ENCODE measurements around the gene ZNF470. TPM values are rescaled to one million over a fixed set of nuclear protein-coding genes. Genes with fewer than 3 reads are reported as not detected.
A peak's percentile ranks its signal among the peaks of the same experiment; 100 is the strongest.

ZNF470 gene
- total RNA-seq, 1 donor from 2014 or later = 6.5 TPM

DNA sequence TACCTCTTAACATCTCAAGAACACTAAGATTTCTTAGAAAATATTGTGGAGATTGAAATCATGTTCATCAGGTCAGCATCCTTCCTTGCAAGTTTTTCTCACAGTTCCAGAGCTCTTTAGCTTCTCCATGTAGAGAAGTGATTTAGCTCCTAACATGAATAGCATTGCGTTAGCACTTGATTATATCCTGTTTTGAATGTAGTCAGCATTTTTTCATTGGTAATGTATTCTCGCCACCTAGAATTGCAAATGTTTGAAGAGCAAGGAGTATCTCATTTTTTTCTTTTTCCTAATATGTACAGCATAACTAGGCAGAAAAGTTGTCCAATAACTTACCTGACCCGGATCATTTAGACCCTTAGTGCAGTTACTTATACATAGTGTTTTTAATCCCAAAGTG lies 6.6 kb downstream of the ZNF470 start:
- no peak overlapping the region for H3K27ac Mint-ChIP-seq
- H3K27me3 Mint-ChIP-seq = no peaks in the 10 kb centered on the region
- H3K4me1 Mint-ChIP-seq (ENCODE audit: unreplicated experiment) = no peaks in the 10 kb centered on the region
- TF ChIP-seq, protein P1, sequence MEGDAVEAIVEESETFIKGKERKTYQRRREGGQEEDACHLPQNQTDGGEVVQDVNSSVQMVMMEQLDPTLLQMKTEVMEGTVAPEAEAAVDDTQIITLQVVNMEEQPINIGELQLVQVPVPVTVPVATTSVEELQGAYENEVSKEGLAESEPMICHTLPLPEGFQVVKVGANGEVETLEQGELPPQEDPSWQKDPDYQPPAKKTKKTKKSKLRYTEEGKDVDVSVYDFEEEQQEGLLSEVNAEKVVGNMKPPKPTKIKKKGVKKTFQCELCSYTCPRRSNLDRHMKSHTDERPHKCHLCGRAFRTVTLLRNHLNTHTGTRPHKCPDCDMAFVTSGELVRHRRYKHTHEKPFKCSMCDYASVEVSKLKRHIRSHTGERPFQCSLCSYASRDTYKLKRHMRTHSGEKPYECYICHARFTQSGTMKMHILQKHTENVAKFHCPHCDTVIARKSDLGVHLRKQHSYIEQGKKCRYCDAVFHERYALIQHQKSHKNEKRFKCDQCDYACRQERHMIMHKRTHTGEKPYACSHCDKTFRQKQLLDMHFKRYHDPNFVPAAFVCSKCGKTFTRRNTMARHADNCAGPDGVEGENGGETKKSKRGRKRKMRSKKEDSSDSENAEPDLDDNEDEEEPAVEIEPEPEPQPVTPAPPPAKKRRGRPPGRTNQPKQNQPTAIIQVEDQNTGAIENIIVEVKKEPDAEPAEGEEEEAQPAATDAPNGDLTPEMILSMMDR (conservative IDR thresholded peaks at IDR 0.05) = no peak
- H3K4me3 Mint-ChIP-seq = no peak overlapping the region
- H3K36me3 Mint-ChIP-seq = peaks cover 80% of the 10 kb centered on the region
- DNase-seq (ENCODE audit: extremely low spot score, unreplicated experiment) = no peak
- peaks cover 11% of the 10 kb centered on the region for H3K9me3 Mint-ChIP-seq

DNA sequence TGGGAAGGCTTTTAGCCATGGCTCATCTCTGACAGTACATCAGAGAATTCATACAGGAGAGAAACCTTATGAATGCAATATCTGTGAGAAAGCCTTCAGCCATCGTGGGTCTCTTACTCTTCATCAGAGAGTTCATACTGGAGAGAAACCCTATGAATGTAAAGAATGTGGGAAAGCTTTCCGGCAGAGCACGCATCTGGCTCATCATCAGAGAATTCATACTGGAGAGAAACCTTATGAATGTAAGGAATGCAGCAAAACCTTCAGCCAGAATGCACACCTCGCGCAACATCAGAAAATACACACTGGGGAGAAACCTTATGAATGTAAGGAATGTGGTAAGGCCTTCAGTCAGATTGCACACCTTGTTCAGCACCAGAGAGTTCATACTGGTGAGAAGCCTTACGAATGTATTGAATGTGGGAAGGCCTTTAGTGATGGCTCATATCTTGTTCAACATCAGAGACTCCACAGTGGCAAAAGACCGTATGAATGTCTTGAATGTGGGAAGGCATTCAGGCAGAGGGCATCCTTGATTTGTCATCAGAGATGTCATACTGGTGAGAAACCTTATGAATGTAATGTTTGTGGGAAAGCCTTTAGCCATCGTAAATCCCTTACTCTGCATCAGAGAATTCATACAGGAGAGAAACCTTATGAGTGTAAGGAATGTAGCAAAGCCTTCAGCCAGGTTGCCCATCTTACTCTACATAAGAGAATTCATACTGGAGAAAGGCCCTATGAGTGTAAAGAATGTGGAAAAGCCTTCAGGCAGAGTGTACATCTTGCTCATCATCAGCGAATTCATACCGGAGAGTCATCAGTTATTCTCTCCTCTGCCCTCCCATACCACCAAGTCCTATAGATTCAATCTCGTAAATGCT lies 10.7 kb downstream of the ZNF470 start:
- TF ChIP-seq, protein P1 (conservative IDR thresholded peaks at IDR 0.05) = no peak
- H3K27me3 Mint-ChIP-seq = no peaks in the 10 kb centered on the region
- H3K4me1 Mint-ChIP-seq (ENCODE audit: unreplicated experiment) = no peaks in the 10 kb centered on the region
- no peak overlapping the region for H3K27ac Mint-ChIP-seq
- H3K36me3 Mint-ChIP-seq = peaks cover 57% of the 10 kb centered on the region
- H3K9me3 Mint-ChIP-seq = peaks cover 13% of the 10 kb centered on the region
- H3K4me3 Mint-ChIP-seq = no peak overlapping the region
- no peak for DNase-seq (ENCODE audit: extremely low spot score, unreplicated experiment)

DNA sequence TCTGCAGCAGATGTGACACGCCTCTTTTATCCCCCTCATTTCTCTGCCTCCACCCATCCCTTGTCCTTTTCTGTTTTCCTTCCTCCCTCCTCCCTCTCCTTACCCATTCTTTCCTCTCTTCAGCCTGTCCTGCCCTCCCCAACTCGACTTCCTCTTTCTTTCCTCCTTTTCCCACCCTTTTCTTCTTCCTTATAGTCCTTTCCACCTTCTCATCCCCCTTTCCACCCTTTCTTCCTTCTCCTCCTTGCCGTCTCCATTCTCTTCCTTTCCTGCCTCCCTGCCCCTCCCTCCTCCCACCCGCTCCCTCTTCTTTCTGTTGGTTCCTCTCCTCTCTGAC lies 27.1 kb downstream of the ZNF470 start:
- peak overlapping the region; percentile 94 for H3K4me3 Mint-ChIP-seq
- H3K4me1 Mint-ChIP-seq (ENCODE audit: unreplicated experiment) = peaks cover 8% of the 10 kb centered on the region
- peaks cover 11% of the 10 kb centered on the region for H3K9me3 Mint-ChIP-seq
- no peaks in the 10 kb centered on the region for H3K27me3 Mint-ChIP-seq
- no peak for DNase-seq (ENCODE audit: extremely low spot score, unreplicated experiment)
- TF ChIP-seq, protein P1 (conservative IDR thresholded peaks at IDR 0.05) = no peak
- no peak overlapping the region for H3K27ac Mint-ChIP-seq
- peaks cover 33% of the 10 kb centered on the region for H3K36me3 Mint-ChIP-seq

DNA sequence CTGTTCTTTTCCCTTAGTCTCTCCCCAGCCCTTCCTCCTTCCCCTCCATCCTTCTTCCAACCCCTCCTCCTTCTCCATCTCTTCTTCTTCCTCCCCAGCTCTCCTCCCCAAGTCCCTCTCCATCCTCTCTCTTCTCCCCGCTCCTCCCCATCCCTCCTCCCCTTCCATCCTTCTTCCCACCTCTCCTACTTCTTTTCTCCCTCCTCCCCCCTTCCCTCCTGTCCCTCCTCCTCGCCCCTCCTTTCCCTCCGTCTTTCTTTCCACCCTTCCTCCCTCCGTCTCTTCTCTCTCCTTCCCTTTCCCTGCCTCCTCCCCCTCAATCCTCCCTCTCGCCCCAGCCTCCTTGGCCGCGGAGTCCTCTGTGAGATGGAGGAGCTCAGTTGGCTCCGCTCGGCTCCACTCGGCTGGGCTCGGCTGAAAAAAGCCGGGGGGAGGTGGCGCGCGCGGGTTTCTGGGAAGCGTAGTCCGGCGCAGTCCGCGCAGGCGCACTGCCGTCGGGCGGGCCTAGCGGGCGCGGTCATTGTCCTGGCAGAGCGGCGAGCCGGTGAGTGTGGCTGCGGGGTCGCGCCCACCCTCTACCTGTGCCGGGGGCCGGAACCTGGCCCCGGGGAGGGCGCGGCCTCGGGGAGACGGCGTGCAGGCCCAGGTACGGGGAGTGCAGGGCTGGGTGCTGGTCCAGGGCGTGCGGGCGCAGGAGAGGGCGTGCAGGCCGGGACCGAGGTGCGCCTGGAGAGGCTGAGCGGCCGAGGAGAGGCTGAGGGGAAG lies 27.7 kb downstream of the ZNF470 start, which contains the start of gene ZNF71:
TSS of gene ZNF71 (plus strand) at position 520 of the 765 bp plus-strand sequence. CDS start 6,257 bp downstream, outside the sequence.
- Mint-ChIP-seq H3K4me1 (ENCODE audit: unreplicated experiment) (peaks cover 8% of the 10 kb centered on the region), H3K27me3 (no peaks in the 10 kb centered on the region), H3K36me3 (peaks cover 33% of the 10 kb centered on the region), H3K4me3 (peak within 1 kb of the TSS; percentile 94), H3K9me3 (peaks cover 11% of the 10 kb centered on the region), H3K27ac (peak within 1 kb of the TSS; percentile 67)
- DNase-seq (ENCODE audit: extremely low spot score, unreplicated experiment) = peak; percentile 94
- TF ChIP-seq, protein P1 (conservative IDR thresholded peaks at IDR 0.05) = no peak

DNA sequence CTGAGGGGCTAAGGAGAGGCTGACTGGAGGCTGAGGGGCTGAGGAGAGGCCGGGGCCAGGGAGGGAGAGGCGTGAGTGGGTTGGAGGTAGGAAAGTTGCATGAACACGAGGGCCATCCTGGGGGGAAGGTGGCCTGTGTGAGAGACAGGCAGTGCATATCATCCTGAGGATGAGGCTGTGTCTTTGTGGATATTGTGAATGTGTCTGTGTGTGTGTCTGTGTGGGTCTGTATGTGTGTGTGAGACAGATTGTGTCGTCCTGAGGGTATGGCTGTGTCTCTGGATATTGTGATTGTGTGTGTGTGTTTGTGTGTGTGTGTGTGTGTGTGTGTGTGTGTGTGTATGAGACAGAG lies 28.3 kb downstream of the ZNF470 start:
- peak overlapping the region; percentile 67 for H3K27ac Mint-ChIP-seq
- peak overlapping the region; percentile 94 for H3K4me3 Mint-ChIP-seq
- TF ChIP-seq, protein P1 (conservative IDR thresholded peaks at IDR 0.05) = no peak
- H3K36me3 Mint-ChIP-seq = peaks cover 35% of the 10 kb centered on the region
- peaks cover 12% of the 10 kb centered on the region for H3K9me3 Mint-ChIP-seq
- peaks cover 8% of the 10 kb centered on the region for H3K4me1 Mint-ChIP-seq (ENCODE audit: unreplicated experiment)
- no peaks in the 10 kb centered on the region for H3K27me3 Mint-ChIP-seq
- no peak for DNase-seq (ENCODE audit: extremely low spot score, unreplicated experiment)
